Endothelial cell of umbilical vein (primary cell): ENCODE measurements around the gene FGFR3. TPM values are rescaled to one million over a fixed set of nuclear protein-coding genes. Genes with fewer than 3 reads are reported as not detected.

Source experiments
- BruUV-seq: library from RNA; stranded (reverse); fragments of 400-500 nt; replicated peaks from 2 replicates; lab custom pipeline; 2021; lab: Mats Ljungman, UMichigan
- CTCF ChIA-PET: fragments of 300-600, 350-600 bp; sonication (Branson Sonifier 250); formaldehyde crosslinking; loops from one replicate; lab custom pipeline; 2021; ENCODE audit warnings: antibody characterized with exemption, inconsistent platforms; lab: Charles Lee
- POLR2A ChIA-PET: fragments of 300-600, 350-600 bp; sonication (Branson Sonifier 250); formaldehyde crosslinking; loops from one replicate; lab custom pipeline; 2021; ENCODE audit warnings: antibody characterized with exemption, inconsistent platforms; lab: Charles Lee
- DNase-seq: peaks from one replicate; pipeline ENCODE4 v3.0.0-alpha.2; 2011; ENCODE audit warnings: low read depth, low spot score
- FAIRE-seq: peaks from 2 replicates; lab custom pipeline; 2011; peaks lifted over from hg19 to GRCh38; lab: Jason Lieb, UNC
- H2AFZ ChIP-seq: 2 replicates; pipeline ENCODE4 v1.6.0; 2012; ENCODE audit warnings: low read depth, low read length, control low read depth, inconsistent platforms
- H3K27ac ChIP-seq: 2 replicates; pipeline ENCODE4 v1.5.1; 2011; ENCODE audit warnings: low read depth, mild to moderate bottlenecking, control low read depth, low read length, moderate library complexity; ENCODE audit not compliant: insufficient read depth
- H3K27me3 ChIP-seq, 2 experiments: 2 replicates each; pipeline versions ENCODE4 v1.6.0 to v1.6.1; 2011; ENCODE audit warnings: low read length in 2 of 2, mixed read lengths in 1 of 2; ENCODE audit not compliant: control insufficient read depth in 2 of 2, insufficient read depth in 2 of 2
- H3K36me3 ChIP-seq, 2 experiments: 2 replicates in 1 of 2; 3 replicates in 1 of 2; pipeline ENCODE4 v1.5.1; 2011; ENCODE audit warnings: low read length in 2 of 2, mild to moderate bottlenecking in 1 of 2, moderate library complexity in 1 of 2; ENCODE audit not compliant: control insufficient read depth in 2 of 2, insufficient read depth in 2 of 2; ENCODE audit errors: extremely low read depth in 1 of 2
- H3K4me1 ChIP-seq: 3 replicates; pipeline ENCODE4 v1.5.1; 2011; ENCODE audit warnings: mild to moderate bottlenecking, low read length; ENCODE audit not compliant: control insufficient read depth, insufficient read depth; ENCODE audit errors: extremely low read depth
- H3K4me2 ChIP-seq: 2 replicates; pipeline ENCODE4 v1.6.1; 2011; ENCODE audit warnings: low read length, control low read depth, mixed read lengths; ENCODE audit not compliant: insufficient read depth
- H3K4me3 ChIP-seq, 3 experiments: fragments of 200-600 bp in 1 of 3; sonication (generic), shearing (Covaris generic) in 1 of 3; replicated peaks in 1 of 3; 2 replicates each; pipeline ENCODE4 v1.5.1; 2011 to 2016; ENCODE audit warnings: control low read depth in 3 of 3, low read length in 3 of 3, mild to moderate bottlenecking in 2 of 3, inconsistent platforms in 1 of 3, low read depth in 1 of 3, moderate library complexity in 1 of 3; ENCODE audit not compliant: insufficient read depth in 1 of 3
- H3K79me2 ChIP-seq: 2 replicates; pipeline ENCODE4 v1.6.0; 2012; ENCODE audit warnings: low read length, inconsistent platforms; ENCODE audit not compliant: control insufficient read depth, insufficient read depth
- H3K9ac ChIP-seq: replicated peaks from 2 replicates; pipeline ENCODE3; 2011; ENCODE audit warnings: low read length, control low read depth; ENCODE audit not compliant: insufficient read depth; ENCODE audit errors: extremely low read depth
- H3K9me1 ChIP-seq: replicated peaks from 3 replicates; pipeline ENCODE4 v1.6.0; 2011; ENCODE audit warnings: mild to moderate bottlenecking, low read length; ENCODE audit not compliant: control insufficient read depth, insufficient read depth; ENCODE audit errors: extremely low read depth
- H3K9me3 ChIP-seq: replicated peaks from 2 replicates; pipeline ENCODE4 v1.5.1; 2012; ENCODE audit warnings: low read length, inconsistent platforms; ENCODE audit not compliant: control insufficient read depth, insufficient read depth
- H4K20me1 ChIP-seq: replicated peaks from 2 replicates; pipeline ENCODE3; 2011; ENCODE audit warnings: mild to moderate bottlenecking, low read length; ENCODE audit not compliant: control insufficient read depth, insufficient read depth; ENCODE audit errors: extremely low read depth
- GATA2 ChIP-seq: IDR thresholded peaks from 2 replicates; pipeline ENCODE4 v1.7.0; 2011; ENCODE audit warnings: low read depth, mild to moderate bottlenecking, moderate library complexity, mixed read lengths, low read length; ENCODE audit not compliant: insufficient read length, insufficient read depth
- MAX ChIP-seq: IDR thresholded peaks from 2 replicates; pipeline ENCODE4 v1.6.1; 2011; ENCODE audit not compliant: insufficient read depth, insufficient read length
- MYC ChIP-seq: IDR thresholded peaks from one replicate; pipeline ENCODE4 v1.6.1; 2011; ENCODE audit warnings: mild to moderate bottlenecking, low read depth, low read length
- POLR2A ChIP-seq: IDR thresholded peaks from 2 replicates; pipeline ENCODE4 v1.6.1; 2012; ENCODE audit warnings: low read depth, mild to moderate bottlenecking, control low read depth, low read length
- dilution Hi-C: fragments of 300-500 bp; cut with MboI; formaldehyde crosslinking; loops from one replicate; pipeline ENCODE4 v1.15.0; 2019; ENCODE audit warnings: low sequenced_read_pairs; ENCODE audit not compliant: extremely low pct_ligation_motif_present
- intact Hi-C: fragments of 100-400 bp; cut with micrococcal nuclease; formaldehyde crosslinking; loops from one replicate; pipeline ENCODE4 v1.10.0; 2022
- polyA plus RNA-seq, 4 experiments: library from polyadenylated mRNA; depleted of rRNA in 3 of 4; stranded (reverse) in 3 of 4; unstranded in 1 of 4; fragments of >200 nt; gene quantifications; 2 replicates each; pipeline versions ENCODE4 v1.2.1 to v1.2.3, GENCODE V29; 2011 to 2012; ENCODE audit warnings: missing spikeins in 1 of 4
- total RNA-seq: library from RNA; stranded (reverse); gene quantifications from 2 replicates; pipeline ENCODE4 v1.2.3, GENCODE V29; 2021
- TF ChIP-seq, protein P1 (sequence below), 2 donors: IDR thresholded peaks; 1 replicate in 1 of 2; 2 replicates in 1 of 2; pipeline ENCODE4 v1.5.1; 2011; ENCODE audit warnings: low read length in 2 of 2, mild to moderate bottlenecking in 2 of 2, moderate library complexity in 2 of 2, control low read depth in 1 of 2, inconsistent platforms in 1 of 2, low read depth in 1 of 2; ENCODE audit not compliant: insufficient read depth in 1 of 2; ENCODE audit errors: extremely low read depth in 1 of 2

FGFR3 gene
- total and polyA plus RNA-seq, 2 donors (not counting 3 experiments of a cell fraction or from before 2014, with no cell fraction given) = 0.73 to 1.2 TPM

- FAIRE-seq (no peak), DNase-seq (no peak)
- Histone ChIP-seq H3K79me2 (no peaks in the 10 kb centered on the region), H3K4me1 (peaks cover 9% of the 10 kb centered on the region), H3K36me3 (no peaks in the 10 kb centered on the region), H4K20me1 (no peaks in the 10 kb centered on the region), H3K27me3 (no peaks in the 10 kb centered on the region), H3K27ac (no peak overlapping the region), H2AFZ (no peak overlapping the region), H3K9me1 (no peaks in the 10 kb centered on the region), H3K9me3 (no peaks in the 10 kb centered on the region), H3K9ac (no peak overlapping the region), H3K4me3 (no peak overlapping the region), H3K4me2 (no peak overlapping the region)
- ChIA-PET CTCF (no interaction called here), POLR2A (no interaction called here)
- TF ChIP-seq MAX = no peak
- TF ChIP-seq POLR2A = no peak
- no peak for TF ChIP-seq MYC
- no peak for TF ChIP-seq GATA2
- TF ChIP-seq, protein P1, sequence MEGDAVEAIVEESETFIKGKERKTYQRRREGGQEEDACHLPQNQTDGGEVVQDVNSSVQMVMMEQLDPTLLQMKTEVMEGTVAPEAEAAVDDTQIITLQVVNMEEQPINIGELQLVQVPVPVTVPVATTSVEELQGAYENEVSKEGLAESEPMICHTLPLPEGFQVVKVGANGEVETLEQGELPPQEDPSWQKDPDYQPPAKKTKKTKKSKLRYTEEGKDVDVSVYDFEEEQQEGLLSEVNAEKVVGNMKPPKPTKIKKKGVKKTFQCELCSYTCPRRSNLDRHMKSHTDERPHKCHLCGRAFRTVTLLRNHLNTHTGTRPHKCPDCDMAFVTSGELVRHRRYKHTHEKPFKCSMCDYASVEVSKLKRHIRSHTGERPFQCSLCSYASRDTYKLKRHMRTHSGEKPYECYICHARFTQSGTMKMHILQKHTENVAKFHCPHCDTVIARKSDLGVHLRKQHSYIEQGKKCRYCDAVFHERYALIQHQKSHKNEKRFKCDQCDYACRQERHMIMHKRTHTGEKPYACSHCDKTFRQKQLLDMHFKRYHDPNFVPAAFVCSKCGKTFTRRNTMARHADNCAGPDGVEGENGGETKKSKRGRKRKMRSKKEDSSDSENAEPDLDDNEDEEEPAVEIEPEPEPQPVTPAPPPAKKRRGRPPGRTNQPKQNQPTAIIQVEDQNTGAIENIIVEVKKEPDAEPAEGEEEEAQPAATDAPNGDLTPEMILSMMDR (IDR thresholded peaks at IDR 0.05; ENCODE audit: extremely low read depth in 1 of 2, insufficient read depth in 1 of 2, low read depth in 1 of 2, low read length in 2 of 2) = no peak
- dilution Hi-C loops = no loop called here
- intact Hi-C loops = no loop called here
- no TSS peak for BruUV-seq
Observed at GRCh38 chr4:1761130-1761689, 31.9 kb upstream of the FGFR3 start.
